K562 (cell line): ENCODE results near the gene KISS1R. TPM values are rescaled to one million over a fixed set of nuclear protein-coding genes. Genes with fewer than 3 reads are reported as not detected.
A peak's percentile ranks its signal among the peaks of the same experiment; 100 is the strongest.

Experiments
- ATF1 ChIP-seq, 2 experiments: fragments of 450-650 bp in 1 of 2; IDR thresholded peaks; 2 replicates each; pipeline ENCODE4 v1.6.1; 2016; ENCODE audit warnings: missing compliant biosample characterization in 1 of 2, missing genetic modification characterization in 1 of 2
- CBFA2T2 ChIP-seq: fragments of 450-650 bp; conservative IDR thresholded peaks from 2 replicates; pipeline ENCODE4 v1.6.1; 2017; ENCODE audit warnings: mild to moderate bottlenecking
- DIDO1 ChIP-seq: fragments of 450-650 bp; IDR thresholded peaks from 2 replicates; pipeline ENCODE4 v1.6.1; 2016; ENCODE audit warnings: low read depth, missing biosample characterization, missing genetic modification characterization
- DMBX1 ChIP-seq: fragments of 250-450 bp; sonication (Bioruptor Pico); IDR thresholded peaks from 2 replicates; pipeline ENCODE4 v1.8.0; 2022; ENCODE audit warnings: inconsistent platforms, mild to moderate bottlenecking, moderate library complexity, borderline replicate concordance
- DNMT1 ChIP-seq: fragments of 450-650 bp; IDR thresholded peaks from 2 replicates; pipeline ENCODE4 v1.6.1; 2016; ENCODE audit warnings: antibody characterized with exemption, mild to moderate bottlenecking
- ETV5 ChIP-seq: sonication (generic); formaldehyde crosslinking; IDR thresholded peaks from 2 replicates; pipeline ENCODE4 v1.4.0; 2020; ENCODE audit warnings: low read depth, mild to moderate bottlenecking, missing genetic modification reagents
- HDAC3 ChIP-seq: fragments of 450-650 bp; IDR thresholded peaks from 2 replicates; pipeline ENCODE4 v1.6.1; 2018; ENCODE audit warnings: borderline replicate concordance, mild to moderate bottlenecking, moderate library complexity; ENCODE audit not compliant: partially characterized antibody
- KLF13 ChIP-seq: fragments of 450-650 bp; IDR thresholded peaks from 2 replicates; pipeline ENCODE4 v1.6.1; 2016; ENCODE audit warnings: missing genetic modification characterization, low read depth, mild to moderate bottlenecking, missing compliant biosample characterization, moderate library complexity, borderline replicate concordance
- NCOA6 ChIP-seq: fragments of 450-650 bp; IDR thresholded peaks from 2 replicates; pipeline ENCODE4 v1.6.1; 2017; ENCODE audit warnings: mild to moderate bottlenecking
- NFYB ChIP-seq: IDR thresholded peaks from 2 replicates; pipeline ENCODE4 v1.6.1; 2011; ENCODE audit warnings: mild to moderate bottlenecking, moderate library complexity; ENCODE audit not compliant: insufficient read length; ENCODE audit errors: extremely low read depth
- PTBP1 ChIP-seq: fragments of 200-400 bp; formaldehyde crosslinking; IDR thresholded peaks from 2 replicates; pipeline ENCODE4 v1.6.1; 2017; ENCODE audit warnings: low read depth, low read length
- RBM39 ChIP-seq: fragments of 200-400 bp; formaldehyde crosslinking; optimal IDR thresholded peaks from 2 replicates; pipeline ENCODE3; 2018; ENCODE audit warnings: low read depth, low read length
- YY1 ChIP-seq, 3 experiments: IDR thresholded peaks; 2 replicates each; pipeline ENCODE4 v1.6.1; 2011; ENCODE audit warnings: low read length in 2 of 3, mild to moderate bottlenecking in 2 of 3, moderate library complexity in 2 of 3, borderline replicate concordance in 1 of 3, control low read depth in 1 of 3, low read depth in 1 of 3; ENCODE audit not compliant: insufficient read depth in 3 of 3, insufficient replicate concordance in 2 of 3, control insufficient read depth in 1 of 3, insufficient read length in 1 of 3; ENCODE audit errors: extremely low read depth in 1 of 3
- ZC3H4 ChIP-seq: sonication (generic); formaldehyde crosslinking; IDR thresholded peaks from 2 replicates; pipeline ENCODE4 v1.9.0; 2021; ENCODE audit warnings: missing genetic modification reagents, borderline replicate concordance
- ZSCAN32 ChIP-seq: fragments of 450-650 bp; formaldehyde crosslinking; IDR thresholded peaks from 2 replicates; pipeline ENCODE4 v1.4.0; 2020; ENCODE audit warnings: mild to moderate bottlenecking, moderate library complexity
- polyA plus RNA-seq, 8 experiments: library from polyadenylated mRNA; depleted of rRNA in 4 of 8; stranded (reverse) in 5 of 8; unstranded in 3 of 8; fragments of >200 nt; fragmentation: Nextera tagmentation in 2 of 8; fragmentation: Illumina TruSeq in 1 of 8; extraction: Ambion mirVana in 2 of 8; extraction: Trizol in 1 of 8; gene quantifications; 2 replicates each; pipeline versions ENCODE4 v1.2.1 to v1.2.3, GENCODE V29; 2011 to 2014; ENCODE audit warnings: inconsistent platforms in 1 of 8, missing spikeins in 1 of 8
- total RNA-seq, 7 experiments: library from RNA; depleted of rRNA in 6 of 7; stranded (reverse); fragments of >200 nt in 6 of 7; fragmentation: Illumina TruSeq in 2 of 7; extraction: Trizol in 2 of 7; gene quantifications; 2 replicates each; pipeline versions ENCODE4 v1.2.1 to v1.2.3, GENCODE V29; 2011 to 2021; ENCODE audit warnings: low replicate concordance in 1 of 7
- TF ChIP-seq, protein P1 (sequence below), 2 experiments: fragments of 250-450 bp in 1 of 2; fragments of 450-650 bp in 1 of 2; sonication (Bioruptor Pico) in 1 of 2; IDR thresholded peaks; 2 replicates each; pipeline versions ENCODE4 v1.6.1 to v1.8.0; 2016 to 2021; ENCODE audit warnings: mild to moderate bottlenecking in 2 of 2, moderate library complexity in 2 of 2, missing compliant biosample characterization in 1 of 2, missing genetic modification characterization in 1 of 2
- TF ChIP-seq, protein P2 (sequence below), 3 experiments: fragments of 200-800 bp in 1 of 3; sonication (Bioruptor generic) in 1 of 3; sonication (generic) in 1 of 3; formaldehyde crosslinking in 1 of 3; IDR thresholded peaks; 2 replicates each; pipeline versions ENCODE4 v1.6.1 to v1.8.0; 2016 to 2022; ENCODE audit warnings: mild to moderate bottlenecking in 2 of 3, missing compliant biosample characterization in 2 of 3, missing genetic modification characterization in 2 of 3, missing genetic modification reagents in 1 of 3
- TF ChIP-seq, protein P3 (sequence below): fragments of 250-450 bp; sonication (Bioruptor Pico); IDR thresholded peaks from 2 replicates; pipeline ENCODE4 v1.8.0; 2022; ENCODE audit warnings: inconsistent platforms, mild to moderate bottlenecking, moderate library complexity, borderline replicate concordance
- TF ChIP-seq, protein P4 (sequence below): fragments of 450-650 bp; formaldehyde crosslinking; IDR thresholded peaks from 2 replicates; pipeline ENCODE4 v1.4.0; 2022; ENCODE audit warnings: missing genetic modification characterization
- TF ChIP-seq, protein P5 (sequence below): fragments of 450-650 bp; IDR thresholded peaks from 2 replicates; pipeline ENCODE4 v1.6.1; 2016; ENCODE audit warnings: missing biosample characterization, missing genetic modification characterization

The KISS1R gene
- total and polyA plus RNA-seq, 9 of the 15 experiments (the other 6 are each of a cell fraction or from before 2014, with no cell fraction given): 0.37 to 39.4 (median 2.0) TPM

DNA sequence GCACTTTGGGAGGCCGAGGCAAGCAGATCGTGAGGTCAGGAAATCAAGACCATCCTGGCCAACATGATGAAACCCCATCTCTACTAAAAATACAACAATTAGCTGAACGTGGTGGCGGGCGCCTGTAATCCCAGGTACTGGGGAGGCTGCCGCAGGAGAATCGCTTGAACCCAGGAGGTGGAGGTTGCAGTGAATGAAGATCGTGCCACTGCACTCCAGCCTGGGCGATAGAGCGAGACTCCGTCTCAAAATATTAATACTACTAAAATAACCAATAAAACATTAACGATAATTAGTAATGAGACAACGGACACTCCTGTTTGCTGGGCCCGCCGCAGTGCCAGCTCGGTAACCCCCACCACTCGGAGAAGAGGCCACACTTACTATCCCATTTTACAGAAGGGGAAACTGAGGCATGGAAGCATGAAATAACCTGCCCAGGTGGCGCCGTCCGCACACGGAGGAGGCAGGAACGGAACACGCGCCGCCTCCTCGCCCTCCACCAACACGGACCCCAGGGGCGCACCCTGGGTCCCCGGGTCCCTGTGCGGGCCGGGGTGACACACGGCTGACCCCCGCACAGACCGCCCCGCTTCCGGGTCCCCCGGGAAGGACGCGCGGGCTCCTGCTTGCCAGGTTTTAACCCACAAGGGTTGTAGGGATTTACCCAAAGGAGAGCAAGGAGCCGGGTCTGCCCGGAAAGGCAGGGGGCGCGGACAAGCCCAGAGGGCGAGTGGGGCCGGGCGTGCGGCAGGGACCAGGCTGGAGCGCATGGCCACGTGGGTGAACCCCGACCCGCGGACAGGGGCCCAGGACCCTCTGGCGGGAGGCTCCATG lies 5.7 kb upstream of the KISS1R start (continued):
- TF ChIP-seq, protein P1, sequence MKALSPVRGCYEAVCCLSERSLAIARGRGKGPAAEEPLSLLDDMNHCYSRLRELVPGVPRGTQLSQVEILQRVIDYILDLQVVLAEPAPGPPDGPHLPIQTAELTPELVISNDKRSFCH (CRISPR knock-in tag; IDR thresholded peaks at IDR 0.05): no peak
- TF ChIP-seq, protein P1 (tag; IDR thresholded peaks at IDR 0.05): peak; percentile 60; the same call in 1 of the 2 replicates
- TF ChIP-seq, protein P2, sequence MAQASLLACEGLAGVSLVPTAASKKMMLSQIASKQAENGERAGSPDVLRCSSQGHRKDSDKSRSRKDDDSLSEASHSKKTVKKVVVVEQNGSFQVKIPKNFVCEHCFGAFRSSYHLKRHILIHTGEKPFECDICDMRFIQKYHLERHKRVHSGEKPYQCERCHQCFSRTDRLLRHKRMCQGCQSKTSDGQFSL (CRISPR knock-in tag; IDR thresholded peaks at IDR 0.05): peak; percentile 89
- TF ChIP-seq, protein P2 (tag; IDR thresholded peaks at IDR 0.05): no peak
- TF ChIP-seq, protein P3, sequence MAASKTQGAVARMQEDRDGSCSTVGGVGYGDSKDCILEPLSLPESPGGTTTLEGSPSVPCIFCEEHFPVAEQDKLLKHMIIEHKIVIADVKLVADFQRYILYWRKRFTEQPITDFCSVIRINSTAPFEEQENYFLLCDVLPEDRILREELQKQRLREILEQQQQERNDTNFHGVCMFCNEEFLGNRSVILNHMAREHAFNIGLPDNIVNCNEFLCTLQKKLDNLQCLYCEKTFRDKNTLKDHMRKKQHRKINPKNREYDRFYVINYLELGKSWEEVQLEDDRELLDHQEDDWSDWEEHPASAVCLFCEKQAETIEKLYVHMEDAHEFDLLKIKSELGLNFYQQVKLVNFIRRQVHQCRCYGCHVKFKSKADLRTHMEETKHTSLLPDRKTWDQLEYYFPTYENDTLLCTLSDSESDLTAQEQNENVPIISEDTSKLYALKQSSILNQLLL: no peak
- TF ChIP-seq ZSCAN32 (no peak), NCOA6 (no peak), DNMT1 (no peak), ATF1 (CRISPR knock-in tag; IDR thresholded peaks at IDR 0.05) (no peak), ATF1 (tag; IDR thresholded peaks at IDR 0.05) (peak; percentile 15; the same call in 1 of the 2 replicates), DMBX1 (CRISPR knock-in tag) (no peak), NFYB (no peak), PTBP1 (no peak), YY1 (IDR thresholded peaks at IDR 0.05; ENCODE audit: borderline replicate concordance in 1 of 3, control insufficient read depth in 1 of 3, extremely low read depth in 1 of 3, insufficient read depth in 3 of 3, insufficient read length in 1 of 3, insufficient replicate concordance in 2 of 3, low read depth in 1 of 3, low read length in 2 of 3) (no peak), DIDO1 (no peak), ETV5 (CRISPR knock-in tag) (0 out of 2 replicates have a peak, but pooled peaks have one; percentile 30), HDAC3 (no peak), RBM39 (no peak), KLF13 (tag) (no peak), ZC3H4 (CRISPR knock-in tag) (no peak), CBFA2T2 (no peak)
- TF ChIP-seq, protein P4, sequence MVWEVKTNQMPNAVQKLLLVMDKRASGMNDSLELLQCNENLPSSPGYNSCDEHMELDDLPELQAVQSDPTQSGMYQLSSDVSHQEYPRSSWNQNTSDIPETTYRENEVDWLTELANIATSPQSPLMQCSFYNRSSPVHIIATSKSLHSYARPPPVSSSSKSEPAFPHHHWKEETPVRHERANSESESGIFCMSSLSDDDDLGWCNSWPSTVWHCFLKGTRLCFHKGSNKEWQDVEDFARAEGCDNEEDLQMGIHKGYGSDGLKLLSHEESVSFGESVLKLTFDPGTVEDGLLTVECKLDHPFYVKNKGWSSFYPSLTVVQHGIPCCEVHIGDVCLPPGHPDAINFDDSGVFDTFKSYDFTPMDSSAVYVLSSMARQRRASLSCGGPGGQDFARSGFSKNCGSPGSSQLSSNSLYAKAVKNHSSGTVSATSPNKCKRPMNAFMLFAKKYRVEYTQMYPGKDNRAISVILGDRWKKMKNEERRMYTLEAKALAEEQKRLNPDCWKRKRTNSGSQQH: no peak
- TF ChIP-seq, protein P5, sequence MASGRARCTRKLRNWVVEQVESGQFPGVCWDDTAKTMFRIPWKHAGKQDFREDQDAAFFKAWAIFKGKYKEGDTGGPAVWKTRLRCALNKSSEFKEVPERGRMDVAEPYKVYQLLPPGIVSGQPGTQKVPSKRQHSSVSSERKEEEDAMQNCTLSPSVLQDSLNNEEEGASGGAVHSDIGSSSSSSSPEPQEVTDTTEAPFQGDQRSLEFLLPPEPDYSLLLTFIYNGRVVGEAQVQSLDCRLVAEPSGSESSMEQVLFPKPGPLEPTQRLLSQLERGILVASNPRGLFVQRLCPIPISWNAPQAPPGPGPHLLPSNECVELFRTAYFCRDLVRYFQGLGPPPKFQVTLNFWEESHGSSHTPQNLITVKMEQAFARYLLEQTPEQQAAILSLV (tag): no peak
